ENCODE measurements around the gene LOXL4.

The LOXL4 gene

GRCh38 chr10:98267894-98268693, at the start of gene LOXL4:
LOXL4 (minus strand) TSS chr10:98268194; CDS start chr10:98263019, 5,175 bp downstream.
- H3K9me3 Mint-ChIP-seq = no peaks in the 10 kb centered on the region
- no peaks in the 10 kb centered on the region for H3K36me3 Mint-ChIP-seq
- H3K27me3 Mint-ChIP-seq = peaks cover 24% of the 10 kb centered on the region
- peak; percentile 64 for ATAC-seq (ENCODE audit: low read depth)
- no peak for DNase-seq (ENCODE audit: low spot score in 2 of 2)
- H3K4me1 Mint-ChIP-seq = peaks cover 5% of the 10 kb centered on the region
- H3K4me3 Mint-ChIP-seq = peak within 1 kb of the TSS; percentile 79
- H3K27ac Mint-ChIP-seq = no peak within 1 kb of the TSS

DNA sequence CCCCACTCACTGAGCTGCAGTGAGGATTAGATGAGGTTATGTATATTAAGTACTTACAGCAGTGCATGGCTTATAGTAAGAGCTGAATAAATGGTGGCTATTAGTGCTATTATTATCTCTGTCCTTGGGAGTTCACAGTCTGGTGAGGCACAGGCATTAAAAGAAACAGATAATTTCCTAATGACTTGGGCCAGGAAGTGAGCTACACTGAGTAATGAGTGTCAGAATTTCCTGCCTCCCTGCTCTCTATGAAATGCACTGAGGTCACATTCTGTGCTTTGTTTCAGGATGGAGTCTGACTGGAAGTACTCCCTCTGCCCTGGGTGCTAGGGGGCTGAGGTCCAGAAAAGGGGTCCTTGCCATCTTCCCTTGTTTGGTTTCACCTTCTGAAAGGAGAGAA, 48.7 kb upstream of the LOXL4 start:
- no peak for ATAC-seq (ENCODE audit: low read depth)

GRCh38 chr10:98316170-98316569, 48.2 kb upstream of the LOXL4 start:
- no peaks in the 10 kb centered on the region for H3K36me3 Mint-ChIP-seq
- no peaks in the 10 kb centered on the region for H3K9me3 Mint-ChIP-seq
- H3K27ac Mint-ChIP-seq = no peak overlapping the region
- H3K27me3 Mint-ChIP-seq = peaks cover 10% of the 10 kb centered on the region
- no peak overlapping the region for H3K4me3 Mint-ChIP-seq
- ATAC-seq (ENCODE audit: low read depth) (no peak), DNase-seq (ENCODE audit: low spot score in 2 of 2) (no peak)
- peaks cover 4% of the 10 kb centered on the region for H3K4me1 Mint-ChIP-seq

More for the DNA sequence above, 48.7 kb upstream of the LOXL4 start:
- H3K36me3 Mint-ChIP-seq = no peaks in the 10 kb centered on the region
- no peak overlapping the region for H3K4me3 Mint-ChIP-seq
- H3K4me1 Mint-ChIP-seq = peaks cover 4% of the 10 kb centered on the region
- DNase-seq (ENCODE audit: low spot score in 2 of 2) = no peak
- H3K9me3 Mint-ChIP-seq = no peaks in the 10 kb centered on the region
- H3K27me3 Mint-ChIP-seq = peaks cover 10% of the 10 kb centered on the region
- no peak overlapping the region for H3K27ac Mint-ChIP-seq

DNA sequence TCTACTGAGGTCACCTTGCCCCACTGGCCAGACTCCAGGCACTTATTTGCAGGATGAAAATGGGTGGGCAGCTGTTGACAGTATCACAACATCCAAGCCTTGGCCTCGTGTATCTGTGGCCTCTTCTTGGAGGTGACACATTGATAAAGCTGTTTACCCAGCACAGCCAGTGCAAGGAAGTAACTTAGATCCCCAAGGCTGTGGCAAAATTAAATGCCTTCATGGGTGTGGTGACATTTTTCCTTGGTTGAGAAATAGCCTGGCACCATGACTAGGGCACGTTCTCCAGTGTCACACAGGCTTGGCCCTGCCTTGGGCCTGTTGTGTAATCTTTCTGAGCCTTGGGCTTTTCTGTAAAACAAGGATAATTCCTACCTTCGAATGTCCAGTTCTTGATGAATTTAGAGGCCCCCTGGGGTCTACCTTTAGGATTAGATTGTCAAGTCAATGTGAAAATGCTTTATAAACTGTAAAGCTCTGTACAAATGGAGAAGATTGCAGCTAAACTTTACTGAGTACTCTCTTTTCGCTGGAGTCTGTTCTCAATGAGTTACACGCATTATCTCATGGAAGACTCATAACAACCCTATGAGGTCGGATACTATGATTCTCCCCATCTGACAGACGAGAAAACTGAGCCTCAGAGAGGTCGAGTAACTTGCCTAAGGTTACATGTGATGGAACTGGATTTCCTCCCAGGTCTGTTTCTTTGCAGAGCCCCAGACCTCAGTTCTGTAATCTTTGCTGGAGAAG, 46.7 kb upstream of the LOXL4 start:
- peaks cover 4% of the 10 kb centered on the region for H3K4me1 Mint-ChIP-seq
- no peaks in the 10 kb centered on the region for H3K9me3 Mint-ChIP-seq
- no peak for ATAC-seq (ENCODE audit: low read depth)
- peaks cover 14% of the 10 kb centered on the region for H3K27me3 Mint-ChIP-seq
- H3K4me3 Mint-ChIP-seq = no peak overlapping the region
- DNase-seq (ENCODE audit: low spot score in 2 of 2) = no peak
- no peak overlapping the region for H3K27ac Mint-ChIP-seq
- no peaks in the 10 kb centered on the region for H3K36me3 Mint-ChIP-seq

DNA sequence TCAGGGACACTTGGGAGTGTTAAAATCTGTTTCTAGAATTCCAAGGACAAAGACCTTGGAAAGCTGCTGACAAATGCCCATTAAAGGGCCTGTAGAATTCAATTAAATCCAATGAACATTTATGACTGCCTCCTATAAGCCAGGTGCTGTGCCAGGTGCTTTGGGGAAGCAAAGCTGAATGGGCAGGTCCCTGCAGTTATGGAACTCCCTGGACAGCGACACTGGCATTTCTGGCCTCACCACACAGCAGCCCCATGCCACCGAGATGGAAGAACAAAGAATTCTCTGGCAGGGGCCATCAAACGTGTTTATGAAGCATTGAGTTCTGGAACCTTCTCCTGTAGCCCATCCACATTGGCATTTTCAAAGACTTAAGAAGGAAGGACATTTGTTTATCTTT, 45.6 kb upstream of the LOXL4 start:
- peaks cover 19% of the 10 kb centered on the region for H3K27me3 Mint-ChIP-seq
- DNase-seq (ENCODE audit: low spot score in 2 of 2) = no peak
- peaks cover 4% of the 10 kb centered on the region for H3K4me1 Mint-ChIP-seq
- H3K9me3 Mint-ChIP-seq = no peaks in the 10 kb centered on the region
- H3K27ac Mint-ChIP-seq = no peak overlapping the region
- ATAC-seq (ENCODE audit: low read depth) = no peak
- no peak overlapping the region for H3K4me3 Mint-ChIP-seq
- no peaks in the 10 kb centered on the region for H3K36me3 Mint-ChIP-seq

DNA sequence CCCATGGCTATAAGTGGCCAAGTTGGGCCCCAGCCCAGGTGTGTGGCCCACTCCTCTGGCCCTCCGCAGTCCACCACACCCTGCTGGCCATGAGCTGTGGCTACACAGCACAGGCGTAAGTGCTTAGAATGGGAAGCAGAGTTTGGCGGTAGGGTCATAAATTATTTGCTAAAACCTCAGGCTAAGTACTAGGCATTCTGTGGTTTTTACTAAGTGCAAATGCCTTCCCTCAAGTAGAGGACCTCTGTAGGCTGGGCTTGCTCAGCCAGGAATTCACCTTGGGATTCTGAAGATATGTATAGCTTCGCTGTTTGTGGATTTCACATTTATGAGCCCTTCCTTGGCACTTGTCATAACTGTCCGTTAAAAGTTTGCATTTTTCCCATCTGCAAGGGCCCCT, 44.8 kb upstream of the LOXL4 start:
- Mint-ChIP-seq H3K9me3 (no peaks in the 10 kb centered on the region), H3K27ac (no peak overlapping the region), H3K4me1 (peaks cover 4% of the 10 kb centered on the region), H3K36me3 (no peaks in the 10 kb centered on the region), H3K4me3 (no peak overlapping the region), H3K27me3 (peaks cover 21% of the 10 kb centered on the region)
- no peak for DNase-seq (ENCODE audit: low spot score in 2 of 2)
- ATAC-seq (ENCODE audit: low read depth) = no peak

DNA sequence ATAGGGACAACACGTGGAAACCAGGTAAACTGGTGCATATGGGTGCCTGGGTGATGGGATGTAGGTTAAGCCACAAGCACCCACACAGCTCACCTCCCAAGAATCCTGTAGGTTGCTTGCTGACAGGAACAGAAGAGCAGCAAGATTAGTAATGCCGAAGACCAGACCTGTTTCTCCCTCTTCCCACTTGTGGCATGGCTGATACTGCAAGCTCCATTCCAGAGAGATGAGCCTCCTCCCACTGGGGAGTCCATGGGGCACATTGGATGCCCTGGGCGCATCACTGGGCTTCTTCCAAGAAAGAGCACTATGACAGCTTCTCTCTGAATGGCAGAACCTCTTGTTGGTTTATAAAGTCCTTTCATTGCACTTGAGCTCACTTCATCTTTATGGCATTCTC, 44.4 kb upstream of the LOXL4 start:
- Mint-ChIP-seq H3K4me1 (peaks cover 4% of the 10 kb centered on the region), H3K27me3 (peaks cover 21% of the 10 kb centered on the region), H3K36me3 (no peaks in the 10 kb centered on the region), H3K4me3 (no peak overlapping the region), H3K27ac (no peak overlapping the region), H3K9me3 (no peaks in the 10 kb centered on the region)
- ATAC-seq (ENCODE audit: low read depth) (no peak), DNase-seq (ENCODE audit: low spot score in 2 of 2) (no peak)

DNA sequence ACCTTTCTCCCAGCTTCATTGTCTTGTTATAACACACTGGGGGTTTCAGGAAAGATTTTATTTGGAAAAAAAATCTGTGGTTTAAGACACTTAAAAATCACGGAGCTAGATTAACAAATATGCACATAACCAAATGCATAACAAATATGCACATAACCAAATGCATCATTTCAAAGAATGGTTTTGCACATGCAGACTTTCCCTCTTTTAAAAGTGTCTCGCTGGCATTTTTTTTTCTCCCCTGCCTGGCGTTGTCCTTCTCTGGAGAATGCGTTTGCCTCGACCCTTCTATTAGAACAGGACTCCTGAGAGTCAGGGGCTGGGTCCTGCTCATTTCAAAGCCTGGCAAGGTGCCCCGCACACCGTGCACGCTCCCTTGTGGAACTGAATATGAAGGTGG, 42.7 kb upstream of the LOXL4 start:
- H3K27ac Mint-ChIP-seq = no peak overlapping the region
- ATAC-seq (ENCODE audit: low read depth) (no peak), DNase-seq (ENCODE audit: low spot score in 2 of 2) (no peak)
- H3K4me3 Mint-ChIP-seq = no peak overlapping the region
- H3K4me1 Mint-ChIP-seq = no peaks in the 10 kb centered on the region
- H3K9me3 Mint-ChIP-seq = no peaks in the 10 kb centered on the region
- H3K36me3 Mint-ChIP-seq = peaks cover 3% of the 10 kb centered on the region
- peaks cover 19% of the 10 kb centered on the region for H3K27me3 Mint-ChIP-seq

DNA sequence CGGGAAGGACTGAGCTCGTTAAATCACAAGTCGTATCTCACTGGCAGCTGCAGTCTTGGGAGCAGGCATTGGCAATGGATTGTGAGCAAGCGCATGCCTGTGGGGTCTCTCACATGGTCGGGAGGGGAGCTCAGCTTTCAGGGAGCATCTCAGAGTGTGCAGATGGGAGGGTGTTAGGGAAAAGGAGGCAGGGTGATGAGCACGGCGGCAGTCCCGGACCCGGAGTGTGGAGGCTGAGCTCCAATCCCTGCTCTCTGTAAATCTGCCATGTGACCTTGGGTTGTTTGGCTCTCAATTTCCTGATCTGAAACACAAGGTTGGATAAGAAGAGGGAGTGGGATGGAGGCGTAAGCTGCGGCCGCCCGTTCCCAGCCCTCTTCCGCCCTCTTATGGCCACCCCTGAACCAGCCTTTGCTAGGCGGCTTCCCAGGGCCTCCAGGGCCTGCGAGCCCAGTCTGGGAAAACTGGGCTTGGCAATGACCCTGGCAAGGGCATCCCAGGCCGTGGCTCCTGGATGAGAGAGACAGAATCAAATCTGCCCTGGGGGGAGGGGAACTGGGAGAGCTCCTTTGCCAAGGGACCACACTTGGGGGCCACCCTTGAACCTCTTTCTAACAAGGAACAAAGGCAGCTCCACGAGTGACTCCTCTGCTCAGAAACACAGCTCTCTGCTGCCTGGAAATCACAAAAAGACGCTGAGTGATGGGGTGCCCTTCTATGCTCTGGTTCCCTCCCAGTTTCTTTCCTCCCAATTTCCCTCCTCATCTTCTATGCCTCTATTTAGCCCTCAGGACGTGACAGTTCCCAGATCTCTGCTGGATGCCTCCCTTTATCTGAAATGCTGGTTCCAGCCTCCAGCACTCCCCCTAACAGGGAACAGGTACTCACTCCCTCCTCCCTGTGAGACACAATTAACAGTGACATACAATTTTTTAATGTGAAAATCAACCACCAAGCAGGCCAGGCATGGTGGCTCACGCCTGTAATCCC, 41.7 kb upstream of the LOXL4 start:
- Mint-ChIP-seq H3K27ac (peak overlapping the region; percentile 6), H3K4me3 (no peak overlapping the region), H3K27me3 (peaks cover 22% of the 10 kb centered on the region), H3K9me3 (no peaks in the 10 kb centered on the region), H3K36me3 (peaks cover 3% of the 10 kb centered on the region), H3K4me1 (no peaks in the 10 kb centered on the region)
- DNase-seq (ENCODE audit: low spot score in 2 of 2) = no peak
- ATAC-seq (ENCODE audit: low read depth) = no peak

DNA sequence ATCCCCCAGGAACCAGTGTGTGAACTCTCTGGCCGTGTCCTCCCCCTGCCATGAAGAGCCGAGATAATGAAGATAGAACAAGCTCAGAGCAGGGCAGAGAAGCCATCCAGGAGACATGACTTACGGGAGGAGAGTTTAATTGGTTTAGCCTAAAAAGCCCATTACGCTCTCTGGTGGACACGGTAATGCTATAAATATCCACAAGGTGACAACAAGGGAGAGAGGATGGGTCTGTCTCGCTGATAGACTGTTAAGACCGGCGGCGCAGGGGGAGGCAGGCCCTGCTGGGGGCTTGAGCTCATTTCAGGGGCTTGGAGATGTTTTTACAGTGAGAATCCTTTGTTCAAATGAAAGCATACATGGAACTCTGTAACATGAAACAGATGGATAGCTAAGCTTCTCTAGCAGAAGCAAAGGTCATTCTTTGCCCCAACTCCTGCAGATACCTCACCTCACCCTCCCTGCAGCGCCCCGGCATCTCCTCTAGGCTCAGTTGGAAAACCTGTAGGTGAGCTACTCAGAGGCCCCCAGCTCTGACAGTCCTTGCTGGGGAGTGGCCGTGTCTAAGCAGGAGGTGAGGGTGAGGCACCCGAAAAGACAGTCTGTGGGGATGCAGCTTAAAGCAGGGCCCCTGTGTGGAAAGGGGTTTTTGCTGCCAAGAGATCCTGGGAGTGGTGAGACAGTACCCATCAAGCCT, 40.8 kb upstream of the LOXL4 start:
- Mint-ChIP-seq H3K4me3 (no peak overlapping the region), H3K27me3 (peaks cover 20% of the 10 kb centered on the region), H3K9me3 (no peaks in the 10 kb centered on the region), H3K27ac (no peak overlapping the region), H3K4me1 (no peaks in the 10 kb centered on the region), H3K36me3 (peaks cover 3% of the 10 kb centered on the region)
- no peak for ATAC-seq (ENCODE audit: low read depth)
- DNase-seq (ENCODE audit: low spot score in 2 of 2) = no peak

- Mint-ChIP-seq H3K4me3 (no peak overlapping the region), H3K4me1 (no peaks in the 10 kb centered on the region), H3K27ac (no peak overlapping the region), H3K36me3 (peaks cover 3% of the 10 kb centered on the region), H3K9me3 (no peaks in the 10 kb centered on the region), H3K27me3 (peaks cover 20% of the 10 kb centered on the region)
- DNase-seq (ENCODE audit: low spot score in 2 of 2) = no peak
- no peak for ATAC-seq (ENCODE audit: low read depth)
These were observed 40.0 kb upstream of the LOXL4 start for GRCh38 chr10:98307916-98308541.

GRCh38 chr10:98306501-98306900, 38.5 kb upstream of the LOXL4 start:
- no peaks in the 10 kb centered on the region for H3K4me1 Mint-ChIP-seq
- DNase-seq (ENCODE audit: low spot score in 2 of 2) = no peak
- H3K27ac Mint-ChIP-seq = no peak overlapping the region
- H3K36me3 Mint-ChIP-seq = peaks cover 3% of the 10 kb centered on the region
- H3K9me3 Mint-ChIP-seq = no peaks in the 10 kb centered on the region
- H3K4me3 Mint-ChIP-seq = no peak overlapping the region
- H3K27me3 Mint-ChIP-seq = peaks cover 22% of the 10 kb centered on the region
- ATAC-seq (ENCODE audit: low read depth) = no peak

DNA sequence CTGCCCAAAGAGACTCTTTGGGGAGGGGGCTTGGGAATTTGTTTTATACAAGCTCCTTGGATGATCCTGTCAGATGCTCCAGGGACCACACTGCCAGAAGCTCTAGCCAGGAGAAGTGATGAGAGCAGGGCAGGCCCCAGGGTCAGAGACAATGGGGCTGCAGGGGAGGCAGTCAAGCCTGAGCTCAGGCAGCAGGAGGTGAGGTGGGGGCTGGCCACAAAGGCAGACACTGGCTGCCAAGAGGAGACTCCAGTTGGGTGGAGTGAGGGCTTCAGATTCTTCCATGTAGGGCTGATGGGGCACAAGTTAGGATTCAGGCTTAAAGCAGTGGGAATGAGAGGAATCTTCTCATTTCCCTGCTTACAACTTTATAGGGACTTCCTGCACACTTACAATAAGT, 35.6 kb upstream of the LOXL4 start:
- DNase-seq (ENCODE audit: low spot score in 2 of 2) (no peak), ATAC-seq (ENCODE audit: low read depth) (no peak)
- H3K27me3 Mint-ChIP-seq = peaks cover 26% of the 10 kb centered on the region
- H3K36me3 Mint-ChIP-seq = peaks cover 3% of the 10 kb centered on the region
- H3K4me1 Mint-ChIP-seq = no peaks in the 10 kb centered on the region
- no peak overlapping the region for H3K27ac Mint-ChIP-seq
- H3K9me3 Mint-ChIP-seq = no peaks in the 10 kb centered on the region
- H3K4me3 Mint-ChIP-seq = no peak overlapping the region

Data from memory B cell (primary cell).